ENCODE measurements around the gene COMMD1.
"Not testable (repeated sequence)": the region's sequence is repeated elsewhere in the genome, so short reads cannot be mapped to it uniquely, and the experiment has no call there.

The COMMD1 gene

GRCh38 chr2:62099050-62099449, 193.6 kb downstream of the COMMD1 start:
- Mint-ChIP-seq H3K27ac (no peak overlapping the region), H3K4me3 (no peak overlapping the region)

GRCh38 chr2:62099523-62100175, 194.2 kb downstream of the COMMD1 start:
- Mint-ChIP-seq H3K36me3 (peaks cover 3% of the 10 kb centered on the region), H3K9me3 (ENCODE audit: low read depth) (no peaks in the 10 kb centered on the region), H3K4me3 (no peak overlapping the region), H3K4me1 (ENCODE audit: low read depth) (no peaks in the 10 kb centered on the region), H3K27ac (no peak overlapping the region), H3K27me3 (no peaks in the 10 kb centered on the region)

More at GRCh38 chr2:62099050-62099449, 193.6 kb downstream of the COMMD1 start:
- peaks cover 3% of the 10 kb centered on the region for H3K36me3 Mint-ChIP-seq
- H3K9me3 Mint-ChIP-seq (ENCODE audit: low read depth) = no peaks in the 10 kb centered on the region
- H3K27me3 Mint-ChIP-seq = no peaks in the 10 kb centered on the region
- H3K4me1 Mint-ChIP-seq (ENCODE audit: low read depth) = no peaks in the 10 kb centered on the region

GRCh38 chr2:62101886-62102285, 196.4 kb downstream of the COMMD1 start:
- H3K27ac Mint-ChIP-seq = no peak overlapping the region
- no peaks in the 10 kb centered on the region for H3K4me1 Mint-ChIP-seq (ENCODE audit: low read depth)
- peaks cover 3% of the 10 kb centered on the region for H3K36me3 Mint-ChIP-seq
- no peak overlapping the region for H3K4me3 Mint-ChIP-seq
- no peaks in the 10 kb centered on the region for H3K27me3 Mint-ChIP-seq
- no peaks in the 10 kb centered on the region for H3K9me3 Mint-ChIP-seq (ENCODE audit: low read depth)

DNA sequence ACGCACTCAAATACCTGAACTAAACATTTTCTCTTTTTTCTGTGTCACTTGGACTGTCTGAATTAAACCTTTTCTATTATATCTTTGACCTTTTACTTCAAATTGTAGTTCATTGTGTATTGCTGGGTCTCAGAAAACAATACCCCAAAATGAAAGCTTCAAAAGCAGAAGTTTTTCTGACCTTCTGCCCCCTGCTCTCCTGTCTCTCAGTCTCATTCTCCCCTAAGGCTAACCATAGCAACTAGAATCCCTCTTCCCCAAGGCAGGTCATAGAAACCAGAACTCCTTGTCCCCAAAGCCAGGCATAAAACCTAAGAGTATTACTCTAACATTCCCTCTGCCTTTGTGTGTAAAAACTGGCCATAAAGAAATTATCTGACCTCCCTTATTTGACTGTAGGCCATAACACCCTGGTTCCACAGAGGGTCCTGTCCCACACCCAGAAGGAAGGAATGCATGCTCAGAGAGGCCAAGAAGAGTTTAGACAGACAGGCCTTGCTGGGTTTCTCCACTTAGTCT, 197.0 kb downstream of the COMMD1 start:
- Mint-ChIP-seq H3K27ac (no peak overlapping the region), H3K9me3 (ENCODE audit: low read depth) (no peaks in the 10 kb centered on the region), H3K4me3 (no peak overlapping the region), H3K27me3 (no peaks in the 10 kb centered on the region), H3K4me1 (ENCODE audit: low read depth) (no peaks in the 10 kb centered on the region), H3K36me3 (peaks cover 3% of the 10 kb centered on the region)

DNA sequence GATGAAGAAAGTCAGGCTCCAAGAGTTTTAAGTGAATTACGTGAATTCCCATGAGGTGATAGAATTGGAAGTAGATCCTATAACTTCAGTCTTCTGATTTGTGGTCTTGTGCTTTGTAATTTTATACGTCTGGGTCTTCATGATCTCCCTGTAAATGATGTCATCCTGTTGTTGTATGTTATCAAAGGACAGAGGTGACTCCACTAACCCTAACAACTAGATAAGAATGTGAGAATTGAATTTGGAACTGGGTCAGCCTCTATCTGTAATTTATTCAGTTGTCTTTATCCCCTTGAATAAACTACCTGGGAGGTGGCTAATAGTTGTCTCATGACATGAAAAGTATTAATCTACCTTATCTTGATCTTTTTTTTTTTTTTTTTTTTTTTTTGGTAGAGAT, 204.1 kb downstream of the COMMD1 start:
- Mint-ChIP-seq H3K27ac (no peak overlapping the region), H3K4me3 (no peak overlapping the region), H3K36me3 (no peaks in the 10 kb centered on the region), H3K4me1 (ENCODE audit: low read depth) (no peaks in the 10 kb centered on the region), H3K9me3 (ENCODE audit: low read depth) (no peaks in the 10 kb centered on the region), H3K27me3 (no peaks in the 10 kb centered on the region)

GRCh38 chr2:62110415-62111025, 205.0 kb downstream of the COMMD1 start:
- Mint-ChIP-seq H3K27ac (no peak overlapping the region), H3K36me3 (no peaks in the 10 kb centered on the region), H3K9me3 (ENCODE audit: low read depth) (no peaks in the 10 kb centered on the region), H3K27me3 (no peaks in the 10 kb centered on the region), H3K4me1 (ENCODE audit: low read depth) (peaks cover 4% of the 10 kb centered on the region), H3K4me3 (no peak overlapping the region)

DNA sequence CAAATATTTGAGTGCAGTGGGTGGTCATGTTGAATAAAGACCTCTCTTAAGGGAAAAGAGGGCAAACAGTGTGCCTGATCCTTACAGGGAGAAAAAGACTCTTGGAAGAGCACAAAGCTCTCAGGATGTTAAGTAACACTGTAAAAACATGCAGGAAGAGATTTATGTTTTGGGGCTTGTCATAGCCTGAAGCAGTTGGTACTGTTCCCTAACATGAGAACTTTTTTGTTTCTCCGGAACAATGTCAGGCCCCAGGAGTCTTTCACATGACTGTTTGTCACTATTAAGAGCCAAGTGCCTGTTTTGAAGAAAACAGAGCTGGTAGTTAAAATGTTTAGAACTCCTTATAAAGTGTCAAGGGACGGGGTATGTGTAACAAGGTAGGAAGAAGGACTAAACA, 206.7 kb downstream of the COMMD1 start:
- Mint-ChIP-seq H3K27me3 (no peaks in the 10 kb centered on the region), H3K4me1 (ENCODE audit: low read depth) (peaks cover 5% of the 10 kb centered on the region), H3K27ac (no peak overlapping the region), H3K36me3 (peaks cover 3% of the 10 kb centered on the region), H3K9me3 (ENCODE audit: low read depth) (no peaks in the 10 kb centered on the region), H3K4me3 (no peak overlapping the region)

GRCh38 chr2:62114564-62114963, 209.1 kb downstream of the COMMD1 start:
- H3K4me1 Mint-ChIP-seq (ENCODE audit: low read depth) = peaks cover 5% of the 10 kb centered on the region
- no peak overlapping the region for H3K4me3 Mint-ChIP-seq
- H3K9me3 Mint-ChIP-seq (ENCODE audit: low read depth) = no peaks in the 10 kb centered on the region
- H3K36me3 Mint-ChIP-seq = peaks cover 5% of the 10 kb centered on the region
- H3K27ac Mint-ChIP-seq = no peak overlapping the region
- H3K27me3 Mint-ChIP-seq = no peaks in the 10 kb centered on the region

DNA sequence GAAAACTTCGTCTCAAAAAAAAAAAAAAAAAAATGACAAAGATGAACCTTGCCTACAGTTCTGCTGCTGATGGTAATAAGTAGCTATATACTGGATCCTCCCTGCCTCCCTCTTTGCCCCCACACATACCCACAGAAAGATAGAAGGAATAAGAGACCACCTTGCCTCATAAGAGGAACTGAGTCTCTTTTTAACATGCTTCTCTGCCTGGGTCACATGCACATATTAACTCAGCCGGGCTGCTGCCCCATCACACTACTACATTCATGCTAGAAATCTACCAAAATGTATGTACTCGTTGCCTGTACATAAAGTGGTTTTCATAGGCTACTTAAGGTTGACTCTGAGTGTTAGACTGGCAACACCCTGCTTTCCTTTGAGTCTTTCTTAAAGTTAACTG, 211.5 kb downstream of the COMMD1 start:
- Mint-ChIP-seq H3K4me3 (no peak overlapping the region), H3K27me3 (no peaks in the 10 kb centered on the region), H3K4me1 (ENCODE audit: low read depth) (peaks cover 5% of the 10 kb centered on the region), H3K27ac (no peak overlapping the region), H3K9me3 (ENCODE audit: low read depth) (no peaks in the 10 kb centered on the region), H3K36me3 (peaks cover 8% of the 10 kb centered on the region)

- H3K27ac Mint-ChIP-seq = no peak overlapping the region
- peaks cover 5% of the 10 kb centered on the region for H3K4me1 Mint-ChIP-seq (ENCODE audit: low read depth)
- no peaks in the 10 kb centered on the region for H3K9me3 Mint-ChIP-seq (ENCODE audit: low read depth)
- no peaks in the 10 kb centered on the region for H3K27me3 Mint-ChIP-seq
- peaks cover 10% of the 10 kb centered on the region for H3K36me3 Mint-ChIP-seq
- H3K4me3 Mint-ChIP-seq = no peak overlapping the region
These were observed 212.7 kb downstream of the COMMD1 start for GRCh38 chr2:62118160-62118559.

DNA sequence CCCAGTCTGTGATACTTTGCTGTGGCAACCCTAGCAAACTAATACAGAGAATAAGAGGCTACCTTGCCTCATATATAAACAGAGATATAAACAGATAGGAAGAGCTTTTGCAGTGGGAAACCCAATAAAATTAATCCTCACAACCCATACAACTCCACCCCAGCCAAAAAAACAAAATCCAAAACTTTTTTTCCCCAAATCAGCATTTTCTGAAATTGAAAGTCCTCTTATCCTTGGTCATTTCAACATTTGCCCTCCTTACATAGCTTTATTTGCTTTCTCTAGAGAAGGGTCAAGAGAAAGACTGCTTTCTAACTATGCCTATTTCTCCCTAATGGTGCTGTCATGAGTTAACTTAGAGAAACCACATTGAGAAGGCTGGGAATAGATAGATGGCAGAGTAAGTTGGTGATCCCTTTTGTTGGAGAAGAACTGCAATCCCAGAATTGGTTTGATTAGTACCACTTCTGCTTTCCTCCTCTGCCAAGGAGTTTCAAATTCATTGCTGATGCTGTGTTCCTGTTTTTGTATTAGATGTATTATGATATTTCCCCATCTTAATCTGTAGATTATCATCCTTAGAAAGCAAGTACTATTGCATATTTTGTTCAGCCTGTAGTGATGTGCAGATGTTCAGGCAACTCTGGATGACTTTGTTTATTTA, 214.0 kb downstream of the COMMD1 start:
- Mint-ChIP-seq H3K27me3 (no peaks in the 10 kb centered on the region), H3K4me1 (ENCODE audit: low read depth) (peaks cover 5% of the 10 kb centered on the region), H3K9me3 (ENCODE audit: low read depth) (no peaks in the 10 kb centered on the region), H3K27ac (no peak overlapping the region), H3K4me3 (no peak overlapping the region), H3K36me3 (peaks cover 10% of the 10 kb centered on the region)

- not testable (repeated sequence) for H3K4me3 Mint-ChIP-seq; H3K9me3 Mint-ChIP-seq (ENCODE audit: low read depth); H3K27me3 Mint-ChIP-seq; H3K4me1 Mint-ChIP-seq (ENCODE audit: low read depth); H3K27ac Mint-ChIP-seq
- H3K36me3 Mint-ChIP-seq = peaks cover 13% of the 10 kb centered on the region
These were observed 220.8 kb downstream of the COMMD1 start for GRCh38 chr2:62126239-62126638.

DNA sequence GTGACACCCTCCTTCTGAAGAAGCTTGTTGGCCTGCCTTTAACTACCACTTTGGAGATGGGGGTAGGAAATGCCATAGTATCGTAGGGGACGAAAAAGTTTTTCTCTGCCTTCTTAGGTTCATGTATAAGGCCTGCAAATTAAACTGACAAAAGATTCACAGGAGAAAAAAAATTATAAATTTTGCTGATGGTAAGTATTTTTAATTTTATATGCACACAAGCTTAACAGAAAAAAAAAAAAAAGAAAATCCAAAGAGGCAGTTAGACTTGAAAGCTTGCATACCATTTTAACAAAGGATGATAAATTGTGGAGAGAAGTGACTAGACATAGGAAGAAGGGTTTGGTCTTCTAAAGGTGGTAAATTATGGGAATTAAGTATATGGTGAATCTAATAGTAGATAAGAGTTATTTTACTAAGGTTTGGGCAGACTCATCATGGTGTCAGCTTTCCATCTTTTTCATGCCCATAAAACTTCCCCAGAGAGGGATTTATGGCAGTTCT, 227.9 kb downstream of the COMMD1 start:
- Mint-ChIP-seq H3K9me3 (ENCODE audit: low read depth) (peaks cover 5% of the 10 kb centered on the region), H3K27me3 (no peaks in the 10 kb centered on the region), H3K36me3 (peaks cover 10% of the 10 kb centered on the region), H3K4me3 (no peak overlapping the region), H3K27ac (no peak overlapping the region), H3K4me1 (ENCODE audit: low read depth) (peaks cover 2% of the 10 kb centered on the region)

DNA sequence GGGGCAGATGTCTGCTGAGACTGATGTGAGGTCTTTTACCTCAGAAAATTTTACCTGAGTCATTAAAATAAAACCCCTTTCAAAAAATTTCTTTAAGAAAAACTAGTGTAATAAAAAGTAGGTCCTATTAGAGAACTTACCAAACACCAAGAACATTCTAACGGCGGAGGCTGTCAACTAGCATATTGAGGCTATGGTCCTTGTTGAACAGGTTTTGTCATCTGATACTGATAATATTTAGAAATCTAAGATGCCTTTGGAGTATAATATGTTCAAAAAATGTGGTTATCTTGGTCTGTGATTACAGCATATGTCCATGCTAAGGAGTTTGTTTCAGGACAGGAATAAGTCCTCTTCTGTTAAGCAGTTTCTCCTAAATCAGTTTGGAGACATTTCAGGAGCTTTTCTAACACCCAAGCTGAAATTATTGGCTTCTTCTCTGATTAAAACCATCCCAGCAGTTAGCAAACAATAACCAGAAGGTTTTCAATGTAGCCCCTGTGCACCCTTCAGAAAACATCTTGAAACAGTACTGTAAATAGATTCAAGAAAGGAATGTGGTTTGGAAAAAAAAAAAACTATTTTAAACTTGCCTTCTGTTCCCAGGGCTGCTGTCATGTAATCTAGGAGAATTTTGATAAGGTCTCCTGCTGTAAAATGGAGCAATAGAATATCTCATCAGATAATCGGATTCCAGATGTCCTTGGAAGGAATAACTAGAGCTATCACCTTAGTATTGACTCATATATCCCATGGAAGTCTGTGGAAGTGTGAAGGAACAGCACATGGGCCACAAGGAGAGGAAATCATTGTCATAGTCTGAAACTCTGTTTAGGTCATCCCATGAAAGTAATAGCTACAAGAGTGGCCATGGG, 231.7 kb downstream of the COMMD1 start:
- Mint-ChIP-seq H3K36me3 (peaks cover 13% of the 10 kb centered on the region), H3K9me3 (ENCODE audit: low read depth) (peaks cover 5% of the 10 kb centered on the region), H3K27me3 (no peaks in the 10 kb centered on the region), H3K4me3 (no peak overlapping the region), H3K27ac (no peak overlapping the region), H3K4me1 (ENCODE audit: low read depth) (peaks cover 1% of the 10 kb centered on the region)
